ENCODE results near the gene MVK. TPM values are rescaled to one million over a fixed set of nuclear protein-coding genes. Genes with fewer than 3 reads are reported as not detected.

Gene MVK
- polyA plus RNA-seq, 3 donors, result 1.1 to 3.8 (median 1.6) TPM

- no peaks in the 10 kb centered on the region for H3K9me3 Mint-ChIP-seq
- peaks cover 10% of the 10 kb centered on the region for H3K4me1 Mint-ChIP-seq
- Histone ChIP-seq H3K4me1 (ENCODE audit: control insufficient read depth in 1 of 2, insufficient read depth in 2 of 2, low read length in 2 of 2) (peaks cover 9 to 11% of the 10 kb centered on the region in 2 donors), H3K79me2 (ENCODE audit: insufficient read depth, low read length) (no peaks in the 10 kb centered on the region), H3K9me3 (replicated peaks in 1 of 2; ENCODE audit: control insufficient read depth in 1 of 2, insufficient read depth in 1 of 2, low read length in 2 of 2) (no peaks in the 10 kb centered on the region), H3K4me3 (replicated peaks in 1 of 3; ENCODE audit: low read depth in 2 of 3, low read length in 3 of 3) (no peak overlapping the region), H3K27me3 (ENCODE audit: control insufficient read depth in 2 of 2, insufficient read depth in 2 of 2, low read length in 2 of 2) (no peaks in the 10 kb centered on the region), H3K27ac (ENCODE audit: low read depth in 1 of 2, low read length in 2 of 2) (no peak overlapping the region), H3K9ac (ENCODE audit: insufficient read depth, low read length, poor library complexity, severe bottlenecking) (no peak overlapping the region), H3K4me2 (replicated peaks; ENCODE audit: extremely low read depth, low read length, poor library complexity, severe bottlenecking) (no peak overlapping the region), H2AFZ (ENCODE audit: insufficient read depth, low read depth, low read length, poor library complexity, severe bottlenecking) (no peak overlapping the region), H4K20me1 (ENCODE audit: insufficient read depth, low read length) (no peaks in the 10 kb centered on the region), H3K36me3 (replicated peaks in 1 of 2; ENCODE audit: control insufficient read depth in 1 of 2, insufficient read depth in 2 of 2, low read length in 2 of 2) (peaks cover 24 to 61% of the 10 kb centered on the region in 2 donors)
- TF ChIP-seq, protein P1, sequence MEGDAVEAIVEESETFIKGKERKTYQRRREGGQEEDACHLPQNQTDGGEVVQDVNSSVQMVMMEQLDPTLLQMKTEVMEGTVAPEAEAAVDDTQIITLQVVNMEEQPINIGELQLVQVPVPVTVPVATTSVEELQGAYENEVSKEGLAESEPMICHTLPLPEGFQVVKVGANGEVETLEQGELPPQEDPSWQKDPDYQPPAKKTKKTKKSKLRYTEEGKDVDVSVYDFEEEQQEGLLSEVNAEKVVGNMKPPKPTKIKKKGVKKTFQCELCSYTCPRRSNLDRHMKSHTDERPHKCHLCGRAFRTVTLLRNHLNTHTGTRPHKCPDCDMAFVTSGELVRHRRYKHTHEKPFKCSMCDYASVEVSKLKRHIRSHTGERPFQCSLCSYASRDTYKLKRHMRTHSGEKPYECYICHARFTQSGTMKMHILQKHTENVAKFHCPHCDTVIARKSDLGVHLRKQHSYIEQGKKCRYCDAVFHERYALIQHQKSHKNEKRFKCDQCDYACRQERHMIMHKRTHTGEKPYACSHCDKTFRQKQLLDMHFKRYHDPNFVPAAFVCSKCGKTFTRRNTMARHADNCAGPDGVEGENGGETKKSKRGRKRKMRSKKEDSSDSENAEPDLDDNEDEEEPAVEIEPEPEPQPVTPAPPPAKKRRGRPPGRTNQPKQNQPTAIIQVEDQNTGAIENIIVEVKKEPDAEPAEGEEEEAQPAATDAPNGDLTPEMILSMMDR (IDR thresholded peaks at IDR 0.05), result no peak
- no peak overlapping the region for H3K27ac Mint-ChIP-seq
- H3K36me3 Mint-ChIP-seq, result peaks cover 49 to 63% of the 10 kb centered on the region in 2 donors
- intact Hi-C loops (cut with micrococcal nuclease), result loop anchor here in 1 of 2 donors (10.0 kb wide), 1 partner anchor 94 kb away; no protein-coding TSS in a partner anchor
- 85% methylated on average over 6 of the region's 8 CpGs for WGBS (ENCODE audit: insufficient coverage)
- DNase-seq, result no peak
- peaks cover 0 to 1% (median 0%) of the 10 kb centered on the region in 3 donors for H3K27me3 Mint-ChIP-seq (ENCODE audit: low read depth in 3 of 3)
- no peak overlapping the region for H3K4me3 Mint-ChIP-seq
Observed at GRCh38 chr12:109578330-109578927, 4.8 kb downstream of the MVK start.

DNA sequence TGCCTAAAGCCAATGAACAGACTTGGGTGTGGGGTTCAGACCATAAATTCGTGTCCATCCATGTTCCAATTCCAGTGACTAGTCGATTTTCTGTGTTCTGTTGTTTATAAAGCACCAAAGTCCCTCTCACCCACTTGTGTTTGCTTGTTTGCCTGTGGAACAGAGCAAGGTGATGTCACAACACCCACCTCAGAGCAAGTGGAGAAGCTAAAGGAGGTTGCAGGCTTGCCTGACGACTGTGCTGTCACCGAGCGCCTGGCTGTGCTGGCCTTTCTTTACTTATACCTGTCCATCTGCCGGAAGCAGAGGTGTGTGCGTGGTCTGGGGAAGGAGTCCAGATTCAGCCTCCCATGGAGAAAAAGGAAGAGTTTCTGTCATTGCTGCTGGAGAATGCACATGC lies 6.0 kb downstream of the MVK start:
- 100% methylated on average over 4 of the region's 7 CpGs for WGBS (ENCODE audit: insufficient coverage)
- intact Hi-C loops (cut with micrococcal nuclease), result loop anchor here in 1 of 2 donors (10.0 kb wide), 1 partner anchor 95 kb away; no protein-coding TSS in a partner anchor

More for the DNA sequence above, 6.0 kb downstream of the MVK start:
- H3K27me3 ChIP-seq (ENCODE audit: control insufficient read depth in 2 of 2, insufficient read depth in 2 of 2, low read length in 2 of 2), result no peaks in the 10 kb centered on the region
- Mint-ChIP-seq H3K27ac (no peak overlapping the region), H3K36me3 (peaks cover 53 to 63% of the 10 kb centered on the region in 2 donors), H3K9me3 (no peaks in the 10 kb centered on the region), H3K4me1 (peaks cover 1% of the 10 kb centered on the region), H3K27me3 (ENCODE audit: low read depth in 3 of 3) (peaks cover 0 to 1% (median 0%) of the 10 kb centered on the region in 3 donors), H3K4me3 (no peak overlapping the region)
- DNase-seq, result no peak
- TF ChIP-seq, protein P1 (IDR thresholded peaks at IDR 0.05), result no peak
- H2AFZ ChIP-seq (ENCODE audit: insufficient read depth, low read depth, low read length, poor library complexity, severe bottlenecking), result no peak overlapping the region
- no peak overlapping the region for H3K9ac ChIP-seq (ENCODE audit: insufficient read depth, low read length, poor library complexity, severe bottlenecking)
- H3K36me3 ChIP-seq (replicated peaks in 1 of 2; ENCODE audit: control insufficient read depth in 1 of 2, insufficient read depth in 2 of 2, low read length in 2 of 2), result peaks cover 24 to 68% of the 10 kb centered on the region in 2 donors
- H3K4me2 ChIP-seq (replicated peaks; ENCODE audit: extremely low read depth, low read length, poor library complexity, severe bottlenecking), result no peak overlapping the region
- no peak overlapping the region for H3K4me3 ChIP-seq (replicated peaks in 1 of 3; ENCODE audit: low read depth in 2 of 3, low read length in 3 of 3)
- no peaks in the 10 kb centered on the region for H4K20me1 ChIP-seq (ENCODE audit: insufficient read depth, low read length)
- no peak overlapping the region for H3K27ac ChIP-seq (ENCODE audit: low read depth in 1 of 2, low read length in 2 of 2)
- no peaks in the 10 kb centered on the region for H3K9me3 ChIP-seq (replicated peaks in 1 of 2; ENCODE audit: control insufficient read depth in 1 of 2, insufficient read depth in 1 of 2, low read length in 2 of 2)
- H3K4me1 ChIP-seq (ENCODE audit: control insufficient read depth in 1 of 2, insufficient read depth in 2 of 2, low read length in 2 of 2), result peaks cover under 1 to 2% of the 10 kb centered on the region in 2 donors
- no peaks in the 10 kb centered on the region for H3K79me2 ChIP-seq (ENCODE audit: insufficient read depth, low read length)

Measured in CD14-positive monocyte (primary cell).